ENCODE data around the gene HTR2A. TPM values are rescaled to one million over a fixed set of nuclear protein-coding genes. Genes with fewer than 3 reads are reported as not detected.

Gene HTR2A
- polyA plus RNA-seq, 4 donors = 0.24 to 0.33 TPM; not detected in 2

GRCh38 chr13:46893221-46893740 is 3.6 kb downstream of the HTR2A start:
- no peak for DNase-seq
- Histone ChIP-seq H3K4me3 (ENCODE audit: low read depth in 1 of 3, low read length in 3 of 3) (peak overlapping the region in 2 of 3 donors; percentile 39 to 68), H3K27ac (ENCODE audit: low read depth in 1 of 3, low read length in 2 of 3) (no peak overlapping the region), H3K27me3 (ENCODE audit: control insufficient read depth in 3 of 3, insufficient read depth in 3 of 3, low read length in 3 of 3) (peaks cover 0 to 24% (median 8%) of the 10 kb centered on the region in 3 donors), H3K36me3 (ENCODE audit: control insufficient read depth in 3 of 3, insufficient read depth in 2 of 3, low read depth in 1 of 3, low read length in 3 of 3) (no peaks in the 10 kb centered on the region), H3K4me1 (ENCODE audit: control insufficient read depth in 3 of 3, insufficient read depth in 2 of 3, low read depth in 1 of 3, low read length in 2 of 3) (no peaks in the 10 kb centered on the region), H3K9me3 (ENCODE audit: control insufficient read depth in 2 of 2, insufficient read depth in 1 of 2, low read depth in 1 of 2, low read length in 1 of 2) (no peaks in the 10 kb centered on the region)
- 24 to 46% (median 39%) methylated on average over 4 of the region's 4 CpGs for WGBS, 3 donors
- FAIRE-seq = no peak

- no peak overlapping the region for H3K27ac ChIP-seq (ENCODE audit: low read depth in 1 of 3, low read length in 2 of 3)
- H3K27me3 ChIP-seq (ENCODE audit: control insufficient read depth in 3 of 3, insufficient read depth in 3 of 3, low read length in 3 of 3) = peaks cover 0 to 10% (median 0%) of the 10 kb centered on the region in 3 donors
- no peaks in the 10 kb centered on the region for H3K4me1 ChIP-seq (ENCODE audit: control insufficient read depth in 3 of 3, insufficient read depth in 2 of 3, low read depth in 1 of 3, low read length in 2 of 3)
- H3K36me3 ChIP-seq (ENCODE audit: control insufficient read depth in 3 of 3, insufficient read depth in 2 of 3, low read depth in 1 of 3, low read length in 3 of 3) = no peaks in the 10 kb centered on the region
- 77 to 88% (median 81%) methylated on average over 4 of the region's 4 CpGs for WGBS, 3 donors
- DNase-seq (no peak), FAIRE-seq (no peak)
- H3K4me3 ChIP-seq (ENCODE audit: low read depth in 1 of 3, low read length in 3 of 3) = no peak overlapping the region
- no peaks in the 10 kb centered on the region for H3K9me3 ChIP-seq (ENCODE audit: control insufficient read depth in 2 of 2, insufficient read depth in 1 of 2, low read depth in 1 of 2, low read length in 1 of 2)
Measured at GRCh38 chr13:46885018-46885417, 11.8 kb downstream of the HTR2A start.

GRCh38 chr13:46884531-46884930 is 12.3 kb downstream of the HTR2A start:
- no peaks in the 10 kb centered on the region for H3K4me1 ChIP-seq (ENCODE audit: control insufficient read depth in 3 of 3, insufficient read depth in 2 of 3, low read depth in 1 of 3, low read length in 2 of 3)
- DNase-seq (no peak), FAIRE-seq (no peak)
- no peaks in the 10 kb centered on the region for H3K36me3 ChIP-seq (ENCODE audit: control insufficient read depth in 3 of 3, insufficient read depth in 2 of 3, low read depth in 1 of 3, low read length in 3 of 3)
- peaks cover 0 to 10% (median 0%) of the 10 kb centered on the region in 3 donors for H3K27me3 ChIP-seq (ENCODE audit: control insufficient read depth in 3 of 3, insufficient read depth in 3 of 3, low read length in 3 of 3)
- H3K9me3 ChIP-seq (ENCODE audit: control insufficient read depth in 2 of 2, insufficient read depth in 1 of 2, low read depth in 1 of 2, low read length in 1 of 2) = no peaks in the 10 kb centered on the region
- H3K27ac ChIP-seq (ENCODE audit: low read depth in 1 of 3, low read length in 2 of 3) = no peak overlapping the region
- WGBS, 3 donors = 78 to 91% (median 82%) methylated on average over 3 of the region's 3 CpGs
- no peak overlapping the region for H3K4me3 ChIP-seq (ENCODE audit: low read depth in 1 of 3, low read length in 3 of 3)

- no peaks in the 10 kb centered on the region for H3K36me3 ChIP-seq (ENCODE audit: control insufficient read depth in 3 of 3, insufficient read depth in 2 of 3, low read depth in 1 of 3, low read length in 3 of 3)
- 44 to 50% (median 46%) methylated on average over 2 of the region's 2 CpGs for WGBS, 3 donors
- H3K27me3 ChIP-seq (ENCODE audit: control insufficient read depth in 3 of 3, insufficient read depth in 3 of 3, low read length in 3 of 3) = peaks cover 0 to 12% (median 0%) of the 10 kb centered on the region in 3 donors
- no peak overlapping the region for H3K4me3 ChIP-seq (ENCODE audit: low read depth in 1 of 3, low read length in 3 of 3)
- no peaks in the 10 kb centered on the region for H3K9me3 ChIP-seq (ENCODE audit: control insufficient read depth in 2 of 2, insufficient read depth in 1 of 2, low read depth in 1 of 2, low read length in 1 of 2)
- no peak for FAIRE-seq
- no peak for DNase-seq
- H3K27ac ChIP-seq (ENCODE audit: low read depth in 1 of 3, low read length in 2 of 3) = no peak overlapping the region
- no peaks in the 10 kb centered on the region for H3K4me1 ChIP-seq (ENCODE audit: control insufficient read depth in 3 of 3, insufficient read depth in 2 of 3, low read depth in 1 of 3, low read length in 2 of 3)
Measured at GRCh38 chr13:46881621-46882020, 15.2 kb downstream of the HTR2A start.

- H3K27me3 ChIP-seq (ENCODE audit: control insufficient read depth in 3 of 3, insufficient read depth in 3 of 3, low read length in 3 of 3) = peaks cover 0 to 2% (median 0%) of the 10 kb centered on the region in 3 donors
- no peak for DNase-seq
- H3K9me3 ChIP-seq (ENCODE audit: control insufficient read depth in 2 of 2, insufficient read depth in 1 of 2, low read depth in 1 of 2, low read length in 1 of 2) = no peaks in the 10 kb centered on the region
- no peak for FAIRE-seq
- whole genome bisulfite sequencing, 3 donors = 77 to 88% (median 85%) methylated on average over 5 of the region's 5 CpGs
- no peak overlapping the region for H3K27ac ChIP-seq (ENCODE audit: low read depth in 1 of 3, low read length in 2 of 3)
- no peak overlapping the region for H3K4me3 ChIP-seq (ENCODE audit: low read depth in 1 of 3, low read length in 3 of 3)
- no peaks in the 10 kb centered on the region for H3K36me3 ChIP-seq (ENCODE audit: control insufficient read depth in 3 of 3, insufficient read depth in 2 of 3, low read depth in 1 of 3, low read length in 3 of 3)
- H3K4me1 ChIP-seq (ENCODE audit: control insufficient read depth in 3 of 3, insufficient read depth in 2 of 3, low read depth in 1 of 3, low read length in 2 of 3) = no peaks in the 10 kb centered on the region
Measured at GRCh38 chr13:46874006-46874405, 22.8 kb downstream of the HTR2A start.

GRCh38 chr13:46871557-46871956 is 25.3 kb downstream of the HTR2A start:
- Histone ChIP-seq H3K27me3 (ENCODE audit: control insufficient read depth in 3 of 3, insufficient read depth in 3 of 3, low read length in 3 of 3) (no peaks in the 10 kb centered on the region), H3K4me3 (ENCODE audit: low read depth in 1 of 3, low read length in 3 of 3) (no peak overlapping the region), H3K4me1 (ENCODE audit: control insufficient read depth in 3 of 3, insufficient read depth in 2 of 3, low read depth in 1 of 3, low read length in 2 of 3) (no peaks in the 10 kb centered on the region), H3K27ac (ENCODE audit: low read depth in 1 of 3, low read length in 2 of 3) (no peak overlapping the region), H3K9me3 (ENCODE audit: control insufficient read depth in 2 of 2, insufficient read depth in 1 of 2, low read depth in 1 of 2, low read length in 1 of 2) (no peaks in the 10 kb centered on the region), H3K36me3 (ENCODE audit: control insufficient read depth in 3 of 3, insufficient read depth in 2 of 3, low read depth in 1 of 3, low read length in 3 of 3) (no peaks in the 10 kb centered on the region)
- no peak for FAIRE-seq
- WGBS, 3 donors = 49 to 75% (median 65%) methylated on average over 2 of the region's 2 CpGs
- DNase-seq = no peak

GRCh38 chr13:46868091-46868490 is 28.8 kb downstream of the HTR2A start:
- no peak overlapping the region for H3K27ac ChIP-seq (ENCODE audit: low read depth in 1 of 3, low read length in 2 of 3)
- H3K4me3 ChIP-seq (ENCODE audit: low read depth in 1 of 3, low read length in 3 of 3) = no peak overlapping the region
- FAIRE-seq (no peak), DNase-seq (no peak)
- WGBS, 3 donors = 74 to 91% (median 83%) methylated on average over 2 of the region's 2 CpGs
- H3K4me1 ChIP-seq (ENCODE audit: control insufficient read depth in 3 of 3, insufficient read depth in 2 of 3, low read depth in 1 of 3, low read length in 2 of 3) = peaks cover 0 to 10% (median 3%) of the 10 kb centered on the region in 3 donors
- H3K27me3 ChIP-seq (ENCODE audit: control insufficient read depth in 3 of 3, insufficient read depth in 3 of 3, low read length in 3 of 3) = no peaks in the 10 kb centered on the region
- no peaks in the 10 kb centered on the region for H3K36me3 ChIP-seq (ENCODE audit: control insufficient read depth in 3 of 3, insufficient read depth in 2 of 3, low read depth in 1 of 3, low read length in 3 of 3)
- H3K9me3 ChIP-seq (ENCODE audit: control insufficient read depth in 2 of 2, insufficient read depth in 1 of 2, low read depth in 1 of 2, low read length in 1 of 2) = no peaks in the 10 kb centered on the region

GRCh38 chr13:46866150-46866549 is 30.7 kb downstream of the HTR2A start:
- FAIRE-seq = no peak
- no peaks in the 10 kb centered on the region for H3K9me3 ChIP-seq (ENCODE audit: control insufficient read depth in 2 of 2, insufficient read depth in 1 of 2, low read depth in 1 of 2, low read length in 1 of 2)
- H3K4me3 ChIP-seq (ENCODE audit: low read depth in 1 of 3, low read length in 3 of 3) = no peak overlapping the region
- H3K4me1 ChIP-seq (ENCODE audit: control insufficient read depth in 3 of 3, insufficient read depth in 2 of 3, low read depth in 1 of 3, low read length in 2 of 3) = peaks cover 0 to 10% (median 3%) of the 10 kb centered on the region in 3 donors
- H3K27ac ChIP-seq (ENCODE audit: low read depth in 1 of 3, low read length in 2 of 3) = peak overlapping the region in 1 of 3 donors; percentile 52
- WGBS, 3 donors = 3 to 16% (median 7%) methylated on average over 4 of the region's 4 CpGs
- H3K27me3 ChIP-seq (ENCODE audit: control insufficient read depth in 3 of 3, insufficient read depth in 3 of 3, low read length in 3 of 3) = no peaks in the 10 kb centered on the region
- no peaks in the 10 kb centered on the region for H3K36me3 ChIP-seq (ENCODE audit: control insufficient read depth in 3 of 3, insufficient read depth in 2 of 3, low read depth in 1 of 3, low read length in 3 of 3)
- peak; percentile 31 to 84 for DNase-seq

- peaks cover 0 to 10% (median 3%) of the 10 kb centered on the region in 3 donors for H3K4me1 ChIP-seq (ENCODE audit: control insufficient read depth in 3 of 3, insufficient read depth in 2 of 3, low read depth in 1 of 3, low read length in 2 of 3)
- DNase-seq = peak in 1 of 2 donors; percentile 1
- no peak for FAIRE-seq
- no peak overlapping the region for H3K4me3 ChIP-seq (ENCODE audit: low read depth in 1 of 3, low read length in 3 of 3)
- no peaks in the 10 kb centered on the region for H3K36me3 ChIP-seq (ENCODE audit: control insufficient read depth in 3 of 3, insufficient read depth in 2 of 3, low read depth in 1 of 3, low read length in 3 of 3)
- no peaks in the 10 kb centered on the region for H3K9me3 ChIP-seq (ENCODE audit: control insufficient read depth in 2 of 2, insufficient read depth in 1 of 2, low read depth in 1 of 2, low read length in 1 of 2)
- H3K27ac ChIP-seq (ENCODE audit: low read depth in 1 of 3, low read length in 2 of 3) = no peak overlapping the region
- H3K27me3 ChIP-seq (ENCODE audit: control insufficient read depth in 3 of 3, insufficient read depth in 3 of 3, low read length in 3 of 3) = no peaks in the 10 kb centered on the region
- 17 to 56% (median 35%) methylated on average over 3 of the region's 3 CpGs for WGBS, 3 donors
Measured at GRCh38 chr13:46864941-46865340, 31.9 kb downstream of the HTR2A start.
